IPS-20b (cell line): ENCODE results near the gene FAM76B.

Experiments used
- H3K27ac ChIP-seq: one replicate; pipeline ENCODE4 v1.5.1; 2013; ENCODE audit warnings: low read length
- H3K27me3 ChIP-seq: 2 replicates; pipeline ENCODE4 v1.6.1; 2013; ENCODE audit warnings: mild to moderate bottlenecking, low read length, inconsistent platforms; ENCODE audit not compliant: insufficient read depth
- H3K36me3 ChIP-seq: 2 replicates; pipeline ENCODE4 v1.6.1; 2013; ENCODE audit warnings: low read depth, mild to moderate bottlenecking, inconsistent platforms, low read length, moderate library complexity; ENCODE audit not compliant: insufficient read depth
- H3K4me1 ChIP-seq: 2 replicates; pipeline ENCODE4 v1.6.1; 2013; ENCODE audit warnings: mild to moderate bottlenecking, control low read depth, inconsistent platforms, low read length, moderate library complexity; ENCODE audit not compliant: insufficient read depth
- H3K4me3 ChIP-seq: 2 replicates; pipeline ENCODE4 v1.5.1; 2013; ENCODE audit warnings: mild to moderate bottlenecking, low read length, inconsistent platforms
- H3K9ac ChIP-seq: 2 replicates; pipeline ENCODE4 v1.6.1; 2013; ENCODE audit warnings: low read depth, mild to moderate bottlenecking, inconsistent platforms, low read length, moderate library complexity
- H3K9me3 ChIP-seq: 2 replicates; pipeline ENCODE4 v1.6.1; 2013; ENCODE audit warnings: mild to moderate bottlenecking, low read depth, low read length, inconsistent platforms; ENCODE audit not compliant: insufficient read depth

The FAM76B gene

DNA sequence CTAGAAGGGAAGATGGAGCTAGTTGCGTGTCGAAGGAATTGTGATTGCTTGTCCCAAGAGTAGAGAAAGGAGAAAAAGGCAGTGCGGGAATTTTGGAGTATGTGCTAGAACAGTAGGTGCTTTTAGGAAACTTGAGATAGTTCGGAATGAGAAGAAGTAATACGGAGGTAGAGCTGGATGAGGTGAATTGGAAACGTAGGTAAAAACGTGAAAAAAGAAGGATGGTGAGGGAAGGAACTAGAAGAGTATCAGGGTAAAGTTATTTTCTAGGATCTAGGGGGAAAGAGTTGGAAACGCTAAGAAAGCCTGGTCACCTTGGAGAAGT lies 2.1 kb upstream of the FAM76B start:
- Histone ChIP-seq H3K4me1 (peaks cover 7% of the 10 kb centered on the region; the same call in 1 of the 2 replicates), H3K9me3 (no peaks in the 10 kb centered on the region), H3K4me3 (peak overlapping the region; percentile 94), H3K9ac (peak overlapping the region; percentile 98; the same call in 1 of the 2 replicates), H3K27me3 (no peaks in the 10 kb centered on the region), H3K27ac (no peak overlapping the region), H3K36me3 (peaks cover 14% of the 10 kb centered on the region)

DNA sequence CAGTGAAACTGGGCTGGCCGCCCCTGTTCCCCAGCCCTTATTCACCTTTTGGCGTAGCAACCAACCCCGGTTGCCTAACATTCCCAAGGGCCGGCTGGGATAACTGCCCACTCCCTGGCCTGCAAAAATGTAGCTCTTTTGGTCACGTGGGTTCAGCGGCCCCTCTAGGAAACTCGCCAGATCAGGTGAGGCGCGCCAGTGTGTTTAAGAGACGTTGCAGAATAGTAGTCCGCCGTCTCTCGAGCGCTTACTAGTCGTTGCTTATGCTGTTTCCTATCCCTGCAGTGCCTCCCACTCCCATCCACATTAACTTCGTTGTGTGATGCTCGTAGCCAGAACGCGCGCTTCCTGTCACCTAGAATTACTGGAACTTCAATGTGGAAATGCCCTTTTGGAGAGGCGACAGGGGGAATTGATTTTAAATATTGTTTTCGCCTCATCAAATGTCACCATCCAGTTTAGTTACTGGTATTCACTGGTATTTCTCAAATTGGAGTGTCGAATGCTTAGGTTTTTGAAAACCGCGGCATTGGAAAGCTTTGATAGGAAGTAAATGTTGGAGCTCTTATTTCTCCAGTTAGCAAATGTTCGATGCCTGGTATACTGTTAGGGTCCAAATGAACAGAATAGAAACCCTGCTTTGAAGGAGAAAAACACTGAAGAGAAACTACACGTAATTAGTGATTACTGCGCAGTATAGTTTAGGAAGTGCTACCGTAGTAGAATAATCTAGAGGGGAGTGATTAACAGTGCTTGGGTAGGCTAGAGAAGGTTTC lies 1.5 kb upstream of the FAM76B start:
- Histone ChIP-seq H3K4me3 (peak overlapping the region; percentile 94), H3K27me3 (no peaks in the 10 kb centered on the region), H3K9me3 (no peaks in the 10 kb centered on the region), H3K36me3 (peaks cover 20% of the 10 kb centered on the region), H3K9ac (peak overlapping the region; percentile 98), H3K4me1 (peaks cover 7% of the 10 kb centered on the region; the same call in 1 of the 2 replicates), H3K27ac (peak overlapping the region; percentile 91)

DNA sequence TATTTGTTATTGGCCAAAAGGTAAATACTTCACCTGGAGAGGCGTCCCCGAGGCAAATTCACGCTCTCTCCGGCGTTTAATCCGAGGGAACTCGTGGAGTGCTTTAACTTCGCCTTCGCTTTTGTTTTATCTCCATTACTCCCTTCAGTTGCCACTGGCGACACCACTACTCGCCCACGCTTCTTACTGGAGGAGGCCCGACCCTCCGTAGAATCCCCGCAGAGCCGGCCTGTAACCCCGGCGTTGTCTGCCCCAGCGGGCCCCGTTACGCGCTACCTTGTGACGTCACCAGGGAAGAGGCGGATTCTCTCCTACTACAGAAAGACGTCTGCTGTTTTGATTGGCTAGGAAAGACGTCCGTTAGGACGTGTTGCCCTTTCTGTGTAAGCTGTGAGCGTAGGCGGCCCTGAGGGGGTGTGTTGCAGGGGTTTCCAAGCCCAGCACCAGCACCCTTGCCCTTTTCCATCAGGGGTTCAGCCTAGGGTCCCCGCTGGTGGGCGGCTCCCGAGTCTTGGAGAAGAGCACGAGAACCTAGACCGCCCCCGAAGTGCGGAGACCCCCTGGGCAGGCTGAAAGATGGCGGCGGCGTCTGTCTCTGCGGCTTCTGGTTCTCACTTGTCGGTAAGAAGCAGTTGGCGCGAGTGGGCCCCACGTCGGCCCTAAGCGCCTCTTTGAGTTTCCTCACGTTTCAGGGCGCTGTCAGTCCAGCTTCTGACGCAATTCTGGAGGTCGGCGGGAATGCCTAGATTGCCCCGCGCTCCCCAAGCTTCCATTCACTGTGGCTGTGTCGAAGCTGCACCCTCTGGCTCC lies 746 bp upstream of the FAM76B start, which contains the start of gene CEP57:
Gene CEP57, plus strand, starts transcription at position 376 of the 810 bp plus-strand sequence. Its CDS starts 201 bp downstream, at position 577.
- Histone ChIP-seq H3K36me3 (peaks cover 28% of the 10 kb centered on the region), H3K27ac (peak within 1 kb of the TSS; percentile 91), H3K4me1 (peaks cover 7% of the 10 kb centered on the region; the same call in 1 of the 2 replicates), H3K4me3 (peak within 1 kb of the TSS; percentile 94), H3K27me3 (no peaks in the 10 kb centered on the region), H3K9ac (peak within 1 kb of the TSS; percentile 98), H3K9me3 (no peaks in the 10 kb centered on the region)

DNA sequence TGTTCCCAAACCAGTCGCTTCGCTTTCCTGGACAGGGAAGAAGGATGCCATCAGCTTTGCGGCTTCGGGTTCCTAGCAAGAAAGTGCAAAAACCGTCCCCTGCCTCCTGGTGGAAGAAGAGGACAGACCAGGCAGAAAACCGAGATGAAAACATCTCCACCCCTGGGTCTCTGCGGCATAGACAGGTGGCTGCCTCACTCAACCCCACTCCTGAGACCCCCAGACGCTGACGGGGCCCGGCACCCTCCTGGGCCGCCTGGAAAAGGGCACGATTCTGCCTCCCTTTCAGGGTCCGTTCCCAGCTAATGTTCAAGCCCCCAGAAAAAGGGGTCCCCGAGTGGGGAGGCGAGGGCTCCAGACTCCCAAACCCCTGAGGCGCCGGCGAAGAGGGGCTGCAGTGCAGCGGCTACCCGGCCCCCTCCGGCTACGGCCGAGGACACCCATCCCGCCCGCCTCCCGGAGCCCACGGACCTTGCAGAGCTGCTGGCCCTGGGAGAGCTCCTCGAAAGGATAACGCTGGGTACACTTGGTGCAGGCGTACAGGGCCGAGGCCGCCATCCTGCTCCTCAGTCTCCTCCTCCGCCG lies 569 bp downstream of the FAM76B start:
- no peaks in the 10 kb centered on the region for H3K27me3 ChIP-seq
- H3K9ac ChIP-seq, result peak overlapping the region; percentile 98; the same call in 1 of the 2 replicates
- H3K9me3 ChIP-seq, result no peaks in the 10 kb centered on the region
- peak overlapping the region; percentile 48 for H3K27ac ChIP-seq
- H3K4me3 ChIP-seq, result peak overlapping the region; percentile 94
- H3K4me1 ChIP-seq, result peaks cover 7% of the 10 kb centered on the region; the same call in 1 of the 2 replicates
- peaks cover 39% of the 10 kb centered on the region for H3K36me3 ChIP-seq

DNA sequence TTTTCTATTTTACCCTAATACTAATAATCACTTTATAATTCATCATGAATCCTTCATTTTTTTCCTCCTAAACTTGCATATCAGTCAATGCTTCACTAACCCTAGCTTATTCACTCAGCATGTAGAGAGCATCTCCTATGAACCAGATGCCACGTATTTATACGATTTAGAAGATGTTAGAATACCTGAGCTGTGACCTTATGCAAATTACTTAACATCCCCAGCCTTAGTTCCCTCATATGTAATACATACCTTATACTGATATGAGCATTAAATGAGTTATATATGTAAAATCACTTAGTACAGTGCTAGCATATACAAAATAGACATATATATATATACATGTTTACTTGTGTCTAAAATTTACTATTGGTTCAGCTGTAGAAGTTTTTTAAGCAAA lies 9.0 kb downstream of the FAM76B start:
- Histone ChIP-seq H3K4me1 (no peaks in the 10 kb centered on the region), H3K9ac (no peak overlapping the region), H3K4me3 (no peak overlapping the region), H3K9me3 (no peaks in the 10 kb centered on the region), H3K27ac (no peak overlapping the region), H3K27me3 (no peaks in the 10 kb centered on the region), H3K36me3 (peaks cover 98% of the 10 kb centered on the region)

DNA sequence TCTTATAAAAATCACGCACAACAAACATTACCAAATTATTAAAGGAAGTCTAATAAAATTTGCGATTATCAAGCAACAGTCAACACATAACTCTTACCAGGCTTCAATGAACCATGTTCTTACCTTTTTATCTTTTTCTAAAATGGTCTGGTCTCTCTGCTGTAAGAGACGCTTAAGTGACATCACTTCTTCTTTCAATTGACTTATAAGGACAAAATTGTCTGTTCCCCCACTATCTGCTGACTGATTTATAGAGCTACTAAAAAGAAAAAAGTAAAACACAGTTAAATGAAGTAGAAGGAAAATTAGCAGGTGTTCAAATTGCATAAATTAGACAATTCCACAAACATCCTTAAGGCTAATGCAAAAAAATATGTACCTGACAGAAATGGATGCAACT lies 10.9 kb downstream of the FAM76B start:
- no peak overlapping the region for H3K4me3 ChIP-seq
- H3K27me3 ChIP-seq, result no peaks in the 10 kb centered on the region
- H3K4me1 ChIP-seq, result no peaks in the 10 kb centered on the region
- no peak overlapping the region for H3K9ac ChIP-seq
- H3K9me3 ChIP-seq, result no peaks in the 10 kb centered on the region
- peaks cover 100% of the 10 kb centered on the region for H3K36me3 ChIP-seq
- H3K27ac ChIP-seq, result no peak overlapping the region

DNA sequence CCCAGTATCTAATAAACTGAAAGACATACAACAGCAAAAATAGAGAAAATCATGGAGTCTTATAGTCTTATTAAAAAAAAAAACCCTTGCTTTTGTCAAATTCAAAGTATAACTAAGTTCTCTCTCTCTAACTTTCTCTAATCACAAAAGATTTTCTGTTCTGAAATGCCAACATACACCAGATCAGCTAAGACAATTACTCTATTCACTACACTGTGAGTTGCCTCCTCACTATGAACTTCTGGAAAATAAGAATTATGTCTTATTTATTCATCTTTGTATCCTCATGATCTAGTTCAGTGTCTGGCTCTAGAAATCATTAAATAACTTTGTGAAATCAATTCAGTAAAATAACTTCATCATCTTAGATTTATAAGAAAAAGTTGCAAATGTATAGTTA lies 12.7 kb downstream of the FAM76B start:
- Histone ChIP-seq H3K9ac (no peak overlapping the region), H3K4me3 (no peak overlapping the region), H3K9me3 (no peaks in the 10 kb centered on the region), H3K27me3 (no peaks in the 10 kb centered on the region), H3K36me3 (peaks cover 98% of the 10 kb centered on the region), H3K4me1 (no peaks in the 10 kb centered on the region), H3K27ac (no peak overlapping the region)

DNA sequence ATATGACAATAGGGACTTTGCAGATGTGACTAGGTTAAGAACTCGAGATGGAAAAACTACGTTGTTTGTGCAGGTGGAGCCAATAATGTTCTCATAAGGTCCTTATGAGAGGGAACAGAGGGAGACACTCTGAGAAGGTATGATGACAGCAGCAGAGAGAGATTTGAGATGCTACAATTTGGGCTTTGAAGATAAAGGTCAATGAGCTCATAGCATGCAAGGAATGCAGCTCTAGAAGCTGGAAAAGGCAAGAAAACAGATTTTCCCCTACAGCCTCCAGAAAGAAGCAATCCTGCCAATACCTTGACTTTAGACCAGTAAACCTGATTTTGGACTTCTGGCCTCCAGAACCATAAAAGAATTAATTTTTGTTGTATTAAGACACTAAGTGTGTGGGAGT lies 21.1 kb downstream of the FAM76B start:
- Histone ChIP-seq H3K4me3 (no peak overlapping the region), H3K27ac (no peak overlapping the region), H3K9ac (no peak overlapping the region), H3K9me3 (no peaks in the 10 kb centered on the region), H3K36me3 (peaks cover 51% of the 10 kb centered on the region), H3K4me1 (no peaks in the 10 kb centered on the region), H3K27me3 (no peaks in the 10 kb centered on the region)

DNA sequence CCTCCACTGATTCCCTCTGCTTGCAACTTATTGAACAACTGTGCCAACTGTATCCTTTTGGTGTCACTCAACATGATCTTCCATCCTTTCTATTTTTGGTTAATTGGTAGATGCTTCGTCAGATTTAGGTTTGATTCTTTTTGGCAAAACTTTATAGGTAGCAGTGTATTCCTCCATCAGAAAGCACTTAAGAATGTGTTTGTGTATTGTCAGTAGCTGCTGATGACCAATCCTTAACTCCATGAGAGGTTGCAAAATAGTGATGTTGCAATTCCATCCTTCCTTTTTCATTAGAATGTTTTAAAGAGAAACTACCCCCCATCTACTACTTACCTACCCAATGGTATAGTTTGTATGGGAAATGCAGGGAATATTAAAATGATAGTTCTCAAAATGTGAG lies 22.1 kb downstream of the FAM76B start:
- H3K27me3 ChIP-seq, result no peaks in the 10 kb centered on the region
- no peak overlapping the region for H3K4me3 ChIP-seq
- H3K4me1 ChIP-seq, result no peaks in the 10 kb centered on the region
- H3K36me3 ChIP-seq, result peaks cover 42% of the 10 kb centered on the region
- H3K9me3 ChIP-seq, result no peaks in the 10 kb centered on the region
- no peak overlapping the region for H3K27ac ChIP-seq
- no peak overlapping the region for H3K9ac ChIP-seq

DNA sequence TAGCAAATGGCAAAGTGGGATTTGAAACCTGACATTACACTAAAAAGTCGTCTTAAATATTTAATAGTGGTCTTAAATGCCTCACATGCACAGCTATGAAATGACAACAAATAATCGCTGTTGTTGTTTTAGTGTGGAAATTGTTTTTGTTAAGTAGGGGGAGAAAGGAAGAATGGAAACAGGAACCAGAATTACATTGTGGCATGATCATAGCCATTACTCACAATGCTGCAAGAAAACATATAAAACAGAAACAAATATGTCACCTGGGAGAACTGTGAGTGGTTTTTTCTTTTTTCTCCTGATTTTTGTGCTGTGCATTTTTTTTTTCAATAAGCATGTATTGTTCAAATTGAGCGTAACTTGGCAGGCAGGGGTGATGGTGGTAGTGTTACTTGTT lies 22.9 kb downstream of the FAM76B start:
- peaks cover 34% of the 10 kb centered on the region for H3K36me3 ChIP-seq
- no peaks in the 10 kb centered on the region for H3K4me1 ChIP-seq
- no peak overlapping the region for H3K9ac ChIP-seq
- no peaks in the 10 kb centered on the region for H3K27me3 ChIP-seq
- no peak overlapping the region for H3K27ac ChIP-seq
- no peaks in the 10 kb centered on the region for H3K9me3 ChIP-seq
- H3K4me3 ChIP-seq, result no peak overlapping the region

DNA sequence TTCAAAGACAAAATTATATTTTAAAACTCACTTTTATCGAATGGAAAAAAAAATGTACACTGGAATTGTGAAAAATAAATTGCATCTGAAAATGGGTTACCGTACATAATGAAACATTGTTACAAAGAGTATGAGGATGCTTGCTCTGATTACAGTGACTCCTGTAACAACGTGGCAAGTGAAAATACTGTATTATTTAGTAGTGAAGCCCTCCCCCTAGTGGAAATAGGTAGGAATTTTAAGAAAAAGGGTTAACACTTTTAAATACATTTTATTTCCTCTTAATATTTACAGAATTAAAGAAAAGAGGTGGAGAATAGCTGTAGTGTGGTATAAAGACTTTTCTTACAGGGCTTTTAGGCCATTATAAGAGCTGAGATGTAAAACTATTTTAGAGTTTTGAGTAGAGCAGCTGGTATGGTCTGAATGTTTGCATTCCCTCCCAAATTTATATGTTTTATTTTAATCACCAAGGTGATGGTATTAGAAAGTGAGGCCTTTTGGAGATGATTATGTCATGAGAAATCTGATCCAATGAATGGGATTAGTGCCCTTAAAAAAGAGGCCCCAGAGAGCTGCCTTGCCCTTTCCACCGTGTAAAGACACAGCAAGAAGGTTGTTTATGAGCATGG lies 25.2 kb downstream of the FAM76B start:
- Histone ChIP-seq H3K36me3 (peaks cover 15% of the 10 kb centered on the region), H3K4me1 (no peaks in the 10 kb centered on the region), H3K9me3 (no peaks in the 10 kb centered on the region), H3K4me3 (no peak overlapping the region), H3K9ac (no peak overlapping the region), H3K27ac (no peak overlapping the region), H3K27me3 (no peaks in the 10 kb centered on the region)
